GM13977 (cell line): ENCODE results near the gene KLHDC8A.

Experiments used
- DNase-seq: peaks from one replicate; pipeline ENCODE4 v3.0.0; 2012; ENCODE audit warnings: low spot score
- in situ Hi-C: fragments of 300-500 bp; cut with MboI; formaldehyde crosslinking; loops from one replicate; pipeline ENCODE4 v1.12.0; 2022; ENCODE audit warnings: low sequenced_read_pairs, low pct_unique_long_range_greater_than_20kb, mixed read lengths, inconsistent platforms; ENCODE audit not compliant: unreplicated experiment
- TF ChIP-seq, protein P1 (sequence below): IDR thresholded peaks from 2 replicates; pipeline ENCODE4 v1.5.1; 2012; ENCODE audit warnings: mild to moderate bottlenecking, control low read depth; ENCODE audit not compliant: insufficient read depth; ENCODE audit errors: extremely low read depth, missing control alignments

Gene KLHDC8A

DNA sequence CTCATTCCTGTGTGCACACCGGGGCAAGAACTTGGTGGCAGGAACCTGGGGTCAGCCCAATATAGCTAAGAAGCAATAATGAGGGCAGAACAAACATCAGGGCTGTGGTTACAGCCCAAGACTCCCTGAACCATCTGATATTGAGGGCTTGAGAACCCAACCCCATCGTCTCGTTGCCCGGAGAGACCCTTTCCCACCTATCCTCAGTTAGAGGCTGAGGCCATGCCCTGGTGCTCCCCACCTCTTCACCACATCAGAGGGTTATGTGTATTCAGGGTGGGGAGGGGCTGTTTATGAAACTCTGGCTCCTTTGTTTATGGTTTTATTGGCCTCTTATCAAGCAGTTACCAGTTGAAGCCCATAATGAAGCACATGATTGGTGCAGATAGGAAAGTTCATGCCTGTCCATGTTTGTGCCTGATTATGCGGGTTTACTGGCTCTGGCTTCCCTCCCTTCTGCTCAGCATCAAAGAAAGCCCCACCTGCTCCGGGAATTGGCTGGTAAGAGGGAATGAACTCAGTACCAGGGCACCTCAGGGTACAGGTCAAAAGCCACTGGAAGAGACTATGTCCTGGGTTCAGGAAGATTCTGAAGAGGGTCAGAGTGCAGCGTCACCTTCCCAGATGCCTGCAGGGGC is 49.7 kb downstream of the KLHDC8A start:
- TF ChIP-seq, protein P1, sequence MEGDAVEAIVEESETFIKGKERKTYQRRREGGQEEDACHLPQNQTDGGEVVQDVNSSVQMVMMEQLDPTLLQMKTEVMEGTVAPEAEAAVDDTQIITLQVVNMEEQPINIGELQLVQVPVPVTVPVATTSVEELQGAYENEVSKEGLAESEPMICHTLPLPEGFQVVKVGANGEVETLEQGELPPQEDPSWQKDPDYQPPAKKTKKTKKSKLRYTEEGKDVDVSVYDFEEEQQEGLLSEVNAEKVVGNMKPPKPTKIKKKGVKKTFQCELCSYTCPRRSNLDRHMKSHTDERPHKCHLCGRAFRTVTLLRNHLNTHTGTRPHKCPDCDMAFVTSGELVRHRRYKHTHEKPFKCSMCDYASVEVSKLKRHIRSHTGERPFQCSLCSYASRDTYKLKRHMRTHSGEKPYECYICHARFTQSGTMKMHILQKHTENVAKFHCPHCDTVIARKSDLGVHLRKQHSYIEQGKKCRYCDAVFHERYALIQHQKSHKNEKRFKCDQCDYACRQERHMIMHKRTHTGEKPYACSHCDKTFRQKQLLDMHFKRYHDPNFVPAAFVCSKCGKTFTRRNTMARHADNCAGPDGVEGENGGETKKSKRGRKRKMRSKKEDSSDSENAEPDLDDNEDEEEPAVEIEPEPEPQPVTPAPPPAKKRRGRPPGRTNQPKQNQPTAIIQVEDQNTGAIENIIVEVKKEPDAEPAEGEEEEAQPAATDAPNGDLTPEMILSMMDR, result no peak
- in situ Hi-C loops, result no loop called here
- DNase-seq, result no peak

DNA sequence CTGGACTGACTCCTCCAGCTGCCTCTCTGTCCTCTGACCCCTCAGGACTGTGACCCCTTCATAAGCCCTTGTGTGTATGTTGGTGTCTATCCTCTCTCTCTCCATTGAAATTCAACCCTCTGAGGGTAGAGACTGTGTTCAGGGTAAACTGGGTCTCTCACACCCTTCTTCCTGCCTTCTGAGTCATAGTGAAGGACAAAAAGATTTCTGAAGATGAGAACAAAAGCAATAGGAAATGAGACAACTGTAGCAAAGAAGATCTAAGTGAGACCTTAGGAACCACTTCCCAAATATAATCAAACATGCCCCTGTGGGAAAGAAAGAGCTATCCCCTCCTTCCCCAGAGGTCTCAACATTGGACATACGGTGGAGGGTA is 52.0 kb downstream of the KLHDC8A start:
- no peak for DNase-seq
- TF ChIP-seq, protein P1, result no peak
- in situ Hi-C loops, result no loop called here

DNA sequence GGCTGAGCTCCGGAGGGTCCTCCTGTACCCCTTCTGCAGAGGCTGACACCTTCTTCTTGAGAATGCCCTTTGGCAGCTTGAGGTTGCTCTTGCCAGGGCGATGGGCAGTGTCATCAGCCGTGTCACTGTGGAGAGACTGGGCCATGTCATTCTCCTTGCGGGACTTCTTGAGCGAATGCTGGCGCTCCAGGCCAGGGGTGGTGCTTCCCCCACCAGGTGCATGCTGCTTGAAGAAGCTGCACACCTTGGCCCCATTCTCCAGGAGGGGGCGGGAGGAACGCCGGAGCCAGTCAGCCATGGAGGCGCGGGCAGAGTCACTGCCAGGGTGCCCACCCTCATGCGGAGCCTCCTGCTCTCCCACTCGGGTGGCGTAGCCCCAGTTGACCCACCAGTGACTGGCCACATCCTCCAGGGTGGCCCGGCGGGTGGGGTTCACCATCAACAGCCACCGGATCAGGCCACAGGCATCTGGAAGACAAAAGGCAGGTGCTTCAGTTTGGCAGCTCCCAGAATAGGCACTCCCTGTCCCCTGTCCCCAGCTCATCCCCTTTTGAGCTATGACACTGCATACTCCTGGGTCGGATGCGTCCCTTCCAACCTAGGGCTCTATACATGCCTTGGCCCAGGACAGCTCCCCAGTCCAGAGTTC is 52.6 kb downstream of the KLHDC8A start:
- no peak for DNase-seq
- in situ Hi-C loops, result no loop called here
- TF ChIP-seq, protein P1, result no peak

DNA sequence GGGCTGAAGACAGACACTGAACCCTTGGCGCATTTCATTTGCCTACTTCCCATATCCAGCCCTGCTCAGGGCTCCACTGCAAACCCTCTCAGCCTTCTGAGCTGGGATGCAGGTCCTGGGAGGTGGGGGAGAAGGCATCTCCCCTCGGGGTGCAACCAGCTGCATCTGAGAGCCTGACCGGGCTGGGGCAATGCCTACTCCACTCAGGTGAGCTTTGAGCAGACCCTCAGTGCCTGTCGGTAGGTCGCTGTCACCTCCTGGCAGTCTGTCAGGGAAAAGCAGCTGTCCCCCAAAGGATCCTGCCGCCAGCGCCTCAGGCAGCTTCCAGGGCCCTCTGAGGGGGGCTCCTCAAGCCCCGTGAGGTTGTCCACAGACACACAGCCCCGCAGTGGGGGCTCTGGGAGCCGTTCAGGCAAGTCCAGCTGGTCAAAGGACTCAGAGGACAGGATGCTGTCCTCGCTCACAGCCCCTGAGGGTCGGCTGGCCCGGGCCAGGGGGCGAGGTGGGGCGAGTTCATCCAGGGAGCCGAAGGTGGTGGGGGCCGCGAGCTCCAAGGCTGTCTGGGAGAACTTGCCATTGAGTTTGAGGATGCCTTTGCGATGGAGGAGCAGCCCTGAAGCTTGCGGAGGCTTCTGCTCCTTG is 53.4 kb downstream of the KLHDC8A start:
- in situ Hi-C loops, result no loop called here

DNA sequence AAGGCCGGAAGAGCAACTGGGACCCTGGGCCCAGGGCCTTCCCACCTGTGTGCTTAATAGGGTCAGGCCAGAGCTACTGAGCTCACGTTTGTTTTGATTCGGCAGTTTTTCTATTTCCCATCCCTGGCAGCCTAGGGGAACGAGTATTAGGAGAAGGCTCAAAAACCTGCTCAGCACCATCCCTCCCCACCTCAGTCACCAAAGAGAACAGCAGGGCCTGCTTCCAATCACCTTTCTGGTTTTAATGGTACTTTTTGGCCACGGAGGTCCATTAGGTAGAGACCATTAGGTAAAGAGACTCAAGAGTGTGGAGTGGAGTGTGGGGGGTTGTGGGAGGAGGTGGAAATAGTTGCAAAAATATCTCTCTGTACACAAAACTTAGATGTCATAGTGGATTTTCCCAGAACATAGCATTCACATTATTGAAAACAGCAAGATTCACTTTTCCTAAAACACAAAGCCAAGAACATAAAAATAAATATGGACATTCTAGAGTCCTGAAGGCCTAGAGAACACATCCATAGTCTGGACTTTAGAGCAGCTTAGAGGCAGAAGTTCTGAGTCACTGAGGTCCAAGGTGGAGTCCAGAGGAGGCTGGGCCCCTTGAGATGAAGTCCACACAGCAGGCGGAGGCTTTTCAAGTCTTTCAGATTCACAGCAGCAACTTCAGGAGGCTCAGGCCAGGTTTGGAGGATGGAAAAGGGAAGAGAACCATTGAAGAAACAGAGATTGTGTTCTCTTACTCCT is 54.7 kb downstream of the KLHDC8A start:
- TF ChIP-seq, protein P1, result no peak
- in situ Hi-C loops, result no loop called here
- DNase-seq, result no peak

More for the DNA sequence above, 53.4 kb downstream of the KLHDC8A start:
- TF ChIP-seq, protein P1, result no peak
- no peak for DNase-seq

DNA sequence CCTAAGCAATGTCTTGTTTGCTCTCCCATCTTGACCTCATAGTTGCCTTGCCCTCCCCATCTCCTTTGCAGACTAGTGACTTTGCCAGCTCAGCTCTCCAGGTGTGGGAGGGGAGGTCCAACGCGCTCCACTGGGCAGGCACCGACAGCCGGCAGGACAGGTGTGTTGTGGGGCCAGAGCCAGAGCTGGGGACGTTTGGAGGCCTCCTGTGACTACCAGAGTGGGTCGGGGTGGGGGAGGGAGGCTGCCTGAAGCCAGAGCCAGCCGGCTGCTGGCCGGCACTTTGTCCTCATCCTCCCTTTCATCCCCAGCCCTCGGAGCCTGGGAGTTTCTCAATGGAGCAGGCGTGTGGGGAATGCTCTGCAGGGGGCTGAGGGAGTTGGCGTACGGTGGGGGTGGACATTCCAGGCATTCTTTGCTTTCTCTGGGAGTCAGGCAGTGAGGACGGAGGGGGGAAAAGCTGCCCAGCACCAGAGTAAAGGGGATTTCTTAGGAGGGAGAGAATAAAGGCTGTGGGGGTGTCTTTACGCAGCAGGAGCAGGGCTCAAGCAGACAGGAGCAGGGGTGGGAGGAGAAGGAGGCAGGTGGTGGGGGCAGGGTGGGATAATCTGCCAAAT is 55.4 kb downstream of the KLHDC8A start:
- in situ Hi-C loops, result no loop called here
- DNase-seq, result no peak
- TF ChIP-seq, protein P1, result no peak
